CD14-positive monocyte (primary cell): Measurements from ENCODE around the gene HM13. TPM values are rescaled to one million over a fixed set of nuclear protein-coding genes. Genes with fewer than 3 reads are reported as not detected.
A peak's percentile ranks its signal among the peaks of the same experiment; 100 is the strongest.
"Not testable (repeated sequence)": the region's sequence is repeated elsewhere in the genome, so short reads cannot be mapped to it uniquely, and the experiment has no call there.

ENCODE experiments used
- DNase-seq, 3 donors: peaks; one replicate each; pipeline ENCODE4 v3.0.0-alpha.2; 2011 to 2022
- H2AFZ ChIP-seq: 2 replicates; pipeline ENCODE4 v1.6.0; 2012; ENCODE audit warnings: mild to moderate bottlenecking, low read depth, low read length, inconsistent platforms; ENCODE audit not compliant: insufficient read depth, poor library complexity, severe bottlenecking
- H3K27ac ChIP-seq, 2 donors: 1 replicate in 1 of 2; 2 replicates in 1 of 2; pipeline ENCODE4 v1.5.1; 2012 to 2013; ENCODE audit warnings: low read length in 2 of 2, control low read depth in 1 of 2, inconsistent platforms in 1 of 2, low read depth in 1 of 2, mild to moderate bottlenecking in 1 of 2
- H3K27me3 ChIP-seq, 2 donors: one replicate each; pipeline versions ENCODE4 v1.6.0 to v1.6.1; 2011 to 2013; ENCODE audit warnings: low read length in 2 of 2; ENCODE audit not compliant: control insufficient read depth in 2 of 2, insufficient read depth in 2 of 2
- H3K36me3 ChIP-seq, 2 donors: replicated peaks in 1 of 2; 1 replicate in 1 of 2; 2 replicates in 1 of 2; pipeline versions ENCODE4 v1.5.1 to v1.6.1; 2012 to 2013; ENCODE audit warnings: low read length in 2 of 2, control low read depth in 1 of 2, inconsistent platforms in 1 of 2, mild to moderate bottlenecking in 1 of 2; ENCODE audit not compliant: insufficient read depth in 2 of 2, control insufficient read depth in 1 of 2
- H3K4me1 ChIP-seq, 2 donors: 1 replicate in 1 of 2; 2 replicates in 1 of 2; pipeline versions ENCODE4 v1.5.1 to v1.6.1; 2012 to 2013; ENCODE audit warnings: low read length in 2 of 2, control low read depth in 1 of 2, inconsistent platforms in 1 of 2, mild to moderate bottlenecking in 1 of 2, moderate library complexity in 1 of 2; ENCODE audit not compliant: insufficient read depth in 2 of 2, control insufficient read depth in 1 of 2
- H3K4me2 ChIP-seq: replicated peaks from 2 replicates; pipeline ENCODE3; 2012; ENCODE audit warnings: low read length, moderate library complexity, mild to moderate bottlenecking; ENCODE audit not compliant: poor library complexity, severe bottlenecking; ENCODE audit errors: extremely low read depth
- H3K4me3 ChIP-seq, 3 experiments: fragments of 200-600 bp in 1 of 3; sonication (generic) in 1 of 3; replicated peaks in 1 of 3; 1 replicate in 2 of 3; 2 replicates in 1 of 3; pipeline ENCODE4 v1.5.1; 2011 to 2013; ENCODE audit warnings: low read length in 3 of 3, mild to moderate bottlenecking in 3 of 3, control low read depth in 2 of 3, low read depth in 2 of 3, inconsistent platforms in 1 of 3, moderate library complexity in 1 of 3
- H3K79me2 ChIP-seq: 2 replicates; pipeline ENCODE4 v1.6.0; 2012; ENCODE audit warnings: mild to moderate bottlenecking, control low read depth, inconsistent platforms, low read length, moderate library complexity; ENCODE audit not compliant: insufficient read depth
- H3K9ac ChIP-seq: 2 replicates; pipeline ENCODE4 v1.6.0; 2017; ENCODE audit warnings: low read length, mild to moderate bottlenecking; ENCODE audit not compliant: insufficient read depth, poor library complexity, severe bottlenecking
- H3K9me3 ChIP-seq, 2 donors: replicated peaks in 1 of 2; 1 replicate in 1 of 2; 2 replicates in 1 of 2; pipeline versions ENCODE4 v1.5.1 to v1.6.1; 2012 to 2013; ENCODE audit warnings: low read length in 2 of 2, control low read depth in 1 of 2; ENCODE audit not compliant: control insufficient read depth in 1 of 2, insufficient read depth in 1 of 2
- H4K20me1 ChIP-seq: 2 replicates; pipeline ENCODE4 v1.6.0; 2012; ENCODE audit warnings: mild to moderate bottlenecking, low read length, control low read depth, moderate library complexity; ENCODE audit not compliant: insufficient read depth
- H3K27ac Mint-ChIP-seq, 7 donors: one replicate each; pipeline ENCODE4 v1.8.0; 2020; ENCODE audit warnings: mild to moderate bottlenecking in 7 of 7, mixed read lengths in 7 of 7, moderate library complexity in 6 of 7, inconsistent platforms in 2 of 7
- H3K27me3 Mint-ChIP-seq, 3 donors: one replicate each; pipeline ENCODE4 v1.8.0; 2021 to 2022; ENCODE audit warnings: low read depth in 3 of 3, mild to moderate bottlenecking in 3 of 3, mixed read lengths in 3 of 3, moderate library complexity in 3 of 3, inconsistent platforms in 1 of 3
- H3K36me3 Mint-ChIP-seq, 2 donors: one replicate each; pipeline ENCODE4 v1.8.0; 2020; ENCODE audit warnings: mixed read lengths in 2 of 2, inconsistent platforms in 1 of 2, mild to moderate bottlenecking in 1 of 2
- H3K4me1 Mint-ChIP-seq: one replicate; pipeline ENCODE4 v1.8.0; 2020; ENCODE audit warnings: mild to moderate bottlenecking, mixed read lengths
- H3K4me3 Mint-ChIP-seq, 2 donors: one replicate each; pipeline ENCODE4 v1.8.0; 2020; ENCODE audit warnings: mild to moderate bottlenecking in 2 of 2, mixed read lengths in 2 of 2, moderate library complexity in 1 of 2
- H3K9me3 Mint-ChIP-seq, 7 donors: one replicate each; pipeline ENCODE4 v1.8.0; 2020 to 2022; ENCODE audit warnings: mixed read lengths in 7 of 7, mild to moderate bottlenecking in 6 of 7, moderate library complexity in 6 of 7, inconsistent platforms in 2 of 7
- WGBS: methylation state at CpG from one replicate; pipeline ENCODE4 v1.1.5; 2013; ENCODE audit warnings: missing lambda C conversion rate; ENCODE audit not compliant: insufficient coverage; 5-methylcytosine and 5-hydroxymethylcytosine counted together
- intact Hi-C, 2 donors: fragments of 100-400 bp; cut with micrococcal nuclease; formaldehyde crosslinking; loops; one replicate each; pipeline versions ENCODE4 v1.15.0 to v1.15.1; 2023
- polyA plus RNA-seq, 3 donors: library from polyadenylated mRNA; depleted of rRNA in 1 of 3; unstranded in 2 of 3; stranded (reverse) in 1 of 3; fragments of 300-500 nt in 2 of 3; fragments of >200 nt in 1 of 3; fragmentation: Illumina TruSeq in 2 of 3; gene quantifications; 1 replicate in 2 of 3; 2 replicates in 1 of 3; pipeline ENCODE4 v1.2.3, GENCODE V29; 2012 to 2021
- TF ChIP-seq, protein P1 (sequence below): fragments of 200-600 bp; IDR thresholded peaks from one replicate; pipeline ENCODE4 v1.8.0; 2022; ENCODE audit warnings: antibody characterized with exemption, mild to moderate bottlenecking

Gene HM13
- polyA plus RNA-seq, 3 donors = 199 to 329 (median 320) TPM

DNA sequence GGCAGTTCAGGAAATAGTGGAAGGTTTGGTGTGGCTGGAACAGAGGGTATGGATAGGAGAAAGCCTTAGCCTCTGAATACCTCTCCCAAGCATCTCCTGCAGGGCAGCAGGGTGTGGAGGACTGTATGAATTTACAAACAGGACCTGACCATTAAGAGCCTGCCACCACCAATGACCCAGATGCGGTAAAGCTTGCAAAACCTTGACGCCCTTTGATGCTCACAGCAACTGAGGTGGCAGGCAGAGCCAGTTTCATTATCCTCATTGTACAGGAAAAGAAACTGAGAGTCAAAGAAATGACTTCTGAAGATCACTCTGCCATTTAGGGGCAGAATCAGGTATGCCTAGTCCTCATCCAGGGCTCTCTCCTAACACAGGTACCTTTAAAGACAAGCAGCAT lies 2.4 kb downstream of the HM13 start:
- H3K4me3 Mint-ChIP-seq = no peak overlapping the region

DNA sequence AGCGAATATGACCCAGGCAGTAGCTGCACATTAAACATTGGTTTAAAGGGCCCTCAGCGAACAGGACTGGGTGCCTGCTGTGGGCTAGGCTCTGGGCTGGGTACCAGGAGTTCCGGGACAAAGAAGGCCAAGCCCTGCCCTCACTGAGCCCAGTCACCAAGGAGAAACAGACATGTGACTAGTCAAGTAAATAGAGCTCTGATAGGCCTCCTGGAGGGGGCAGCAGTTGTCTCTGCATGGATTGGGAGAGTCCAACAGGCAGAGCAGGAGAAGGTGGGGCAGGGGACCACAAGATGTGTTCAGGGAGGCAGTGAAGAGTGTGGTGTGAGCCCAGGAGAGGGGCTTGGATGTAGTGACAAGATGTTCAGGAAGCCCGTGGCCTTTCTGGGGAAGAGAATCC lies 3.1 kb downstream of the HM13 start:
- intact Hi-C loops = no loop called here
- 82% methylated on average over 3 of the region's 4 CpGs for WGBS

More for the DNA sequence above, 2.4 kb downstream of the HM13 start:
- peak in 1 of 3 donors; percentile 8 for DNase-seq
- Mint-ChIP-seq H3K4me1 (peaks cover 32% of the 10 kb centered on the region), H3K27me3 (no peaks in the 10 kb centered on the region), H3K9me3 (no peaks in the 10 kb centered on the region), H3K27ac (no peak overlapping the region), H3K36me3 (peaks cover 6 to 20% of the 10 kb centered on the region in 2 donors)
- peak overlapping the region in 1 of 3 experiments; percentile 91 for H3K4me3 ChIP-seq
- WGBS = 36% methylated on average over 2 of the region's 2 CpGs
- TF ChIP-seq, protein P1, sequence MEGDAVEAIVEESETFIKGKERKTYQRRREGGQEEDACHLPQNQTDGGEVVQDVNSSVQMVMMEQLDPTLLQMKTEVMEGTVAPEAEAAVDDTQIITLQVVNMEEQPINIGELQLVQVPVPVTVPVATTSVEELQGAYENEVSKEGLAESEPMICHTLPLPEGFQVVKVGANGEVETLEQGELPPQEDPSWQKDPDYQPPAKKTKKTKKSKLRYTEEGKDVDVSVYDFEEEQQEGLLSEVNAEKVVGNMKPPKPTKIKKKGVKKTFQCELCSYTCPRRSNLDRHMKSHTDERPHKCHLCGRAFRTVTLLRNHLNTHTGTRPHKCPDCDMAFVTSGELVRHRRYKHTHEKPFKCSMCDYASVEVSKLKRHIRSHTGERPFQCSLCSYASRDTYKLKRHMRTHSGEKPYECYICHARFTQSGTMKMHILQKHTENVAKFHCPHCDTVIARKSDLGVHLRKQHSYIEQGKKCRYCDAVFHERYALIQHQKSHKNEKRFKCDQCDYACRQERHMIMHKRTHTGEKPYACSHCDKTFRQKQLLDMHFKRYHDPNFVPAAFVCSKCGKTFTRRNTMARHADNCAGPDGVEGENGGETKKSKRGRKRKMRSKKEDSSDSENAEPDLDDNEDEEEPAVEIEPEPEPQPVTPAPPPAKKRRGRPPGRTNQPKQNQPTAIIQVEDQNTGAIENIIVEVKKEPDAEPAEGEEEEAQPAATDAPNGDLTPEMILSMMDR = no peak
- H2AFZ ChIP-seq = no peak overlapping the region
- H3K27ac ChIP-seq = peak overlapping the region; percentile 66 to 95
- H3K4me1 ChIP-seq = peaks cover 64% of the 10 kb centered on the region in 2 donors
- H4K20me1 ChIP-seq = peaks cover 50% of the 10 kb centered on the region
- peak overlapping the region; percentile 87 for H3K4me2 ChIP-seq
- peaks cover 75% of the 10 kb centered on the region for H3K79me2 ChIP-seq
- intact Hi-C loops = no loop called here
- H3K27me3 ChIP-seq = no peaks in the 10 kb centered on the region
- peaks cover 3 to 14% of the 10 kb centered on the region in 2 donors for H3K36me3 ChIP-seq
- no peaks in the 10 kb centered on the region for H3K9me3 ChIP-seq
- H3K9ac ChIP-seq = no peak overlapping the region

DNA sequence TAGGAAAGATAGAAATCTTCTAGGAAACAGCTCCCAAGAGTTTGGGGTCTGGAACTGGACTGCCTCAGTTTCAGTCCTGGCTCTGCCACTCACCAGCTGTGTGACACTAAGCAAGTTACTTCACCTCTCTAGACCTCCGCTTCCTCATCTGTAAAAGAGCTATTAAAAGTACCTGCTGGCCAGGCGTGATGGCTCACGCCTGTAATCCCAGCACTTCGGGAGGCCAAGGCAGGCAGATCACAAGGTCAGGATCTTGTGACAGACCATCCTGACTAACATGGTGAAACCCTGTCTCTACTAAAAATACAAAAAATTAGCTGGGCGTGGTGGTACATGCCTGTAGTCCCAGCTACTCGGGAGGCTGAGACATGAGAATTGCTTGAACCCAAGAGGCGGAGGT lies 7.0 kb downstream of the HM13 start:
- Histone ChIP-seq H3K4me2 (peak overlapping the region; percentile 60), H3K4me1 (peaks cover 81 to 85% of the 10 kb centered on the region in 2 donors), H3K9ac (peak overlapping the region; percentile 64), H4K20me1 (peaks cover 52% of the 10 kb centered on the region), H3K36me3 (peaks cover 9 to 28% of the 10 kb centered on the region in 2 donors), H3K4me3 (peak overlapping the region in 1 of 3 experiments; percentile 53), H3K27ac (peak overlapping the region; percentile 81 to 94), H3K79me2 (peaks cover 92% of the 10 kb centered on the region)
- not testable (repeated sequence) for H3K27me3 ChIP-seq, H3K9me3 ChIP-seq, H2AFZ ChIP-seq, H3K27me3 Mint-ChIP-seq, H3K9me3 Mint-ChIP-seq
- intact Hi-C loops = loop anchor here in 1 of 2 donors (10.0 kb wide), 1 partner anchor 194 kb away; no protein-coding TSS in a partner anchor
- H3K4me3 Mint-ChIP-seq = peak overlapping the region in 1 of 2 donors; percentile 71
- WGBS = 5% methylated on average over 6 of the region's 7 CpGs
- H3K36me3 Mint-ChIP-seq = peaks cover 14 to 36% of the 10 kb centered on the region in 2 donors
- H3K4me1 Mint-ChIP-seq = peaks cover 65% of the 10 kb centered on the region
- peak overlapping the region; percentile 90 to 99 (median 97) for H3K27ac Mint-ChIP-seq
- DNase-seq = peak; percentile 73 to 92 (median 82)

More for the DNA sequence above, 3.1 kb downstream of the HM13 start:
- TF ChIP-seq, protein P1 = peak; percentile 21
- H3K4me1 ChIP-seq = peaks cover 71% of the 10 kb centered on the region in 2 donors
- H3K27ac Mint-ChIP-seq = no peak overlapping the region
- H3K9me3 ChIP-seq = no peaks in the 10 kb centered on the region
- peaks cover 82% of the 10 kb centered on the region for H3K79me2 ChIP-seq
- peak overlapping the region; percentile 28 for H3K9ac ChIP-seq
- no peak overlapping the region for H2AFZ ChIP-seq
- peak overlapping the region; percentile 66 to 95 for H3K27ac ChIP-seq
- peak overlapping the region in 1 of 3 experiments; percentile 91 for H3K4me3 ChIP-seq
- peak in 2 of 3 donors; percentile 26 to 60 for DNase-seq
- peaks cover 6 to 20% of the 10 kb centered on the region in 2 donors for H3K36me3 Mint-ChIP-seq
- H3K36me3 ChIP-seq = peaks cover 3 to 14% of the 10 kb centered on the region in 2 donors
- no peaks in the 10 kb centered on the region for H3K9me3 Mint-ChIP-seq
- H3K4me3 Mint-ChIP-seq = no peak overlapping the region
- peaks cover 40% of the 10 kb centered on the region for H3K4me1 Mint-ChIP-seq
- H4K20me1 ChIP-seq = peaks cover 50% of the 10 kb centered on the region
- H3K4me2 ChIP-seq = peak overlapping the region; percentile 87
- no peaks in the 10 kb centered on the region for H3K27me3 ChIP-seq
- H3K27me3 Mint-ChIP-seq = no peaks in the 10 kb centered on the region
